HEK293 (cell line): ENCODE measurements around the gene MGAT4A.

Source experiments
- HOXA7 ChIP-seq: sonication (generic); formaldehyde crosslinking; IDR thresholded peaks from 2 replicates; pipeline ENCODE4 v1.8.1; 2022; ENCODE audit warnings: missing genetic modification reagents, borderline replicate concordance
- MEIS1 ChIP-seq: sonication (generic); formaldehyde crosslinking; IDR thresholded peaks from 2 replicates; pipeline ENCODE4 v1.8.1; 2022; ENCODE audit warnings: missing genetic modification reagents, mild to moderate bottlenecking, borderline replicate concordance
- SP2 ChIP-seq: fragments of 450-650 bp; formaldehyde crosslinking; IDR thresholded peaks from 2 replicates; pipeline ENCODE4 v1.5.1; 2016; ENCODE audit warnings: missing biosample characterization, missing genetic modification characterization
- ZBTB1 ChIP-seq: fragments of 450-650 bp; formaldehyde crosslinking; IDR thresholded peaks from 2 replicates; pipeline ENCODE4 v1.5.1; 2016; ENCODE audit warnings: missing biosample characterization, missing genetic modification characterization
- ZNF248 ChIP-seq: fragments of 450-650 bp; formaldehyde crosslinking; IDR thresholded peaks from 2 replicates; pipeline ENCODE4 v1.5.1; 2017; ENCODE audit warnings: missing biosample characterization, missing genetic modification characterization
- ZNF37A ChIP-seq: fragments of 450-650 bp; IDR thresholded peaks from 2 replicates; pipeline ENCODE4 v1.5.1; 2018; ENCODE audit warnings: missing biosample characterization, missing genetic modification characterization
- ZNF530 ChIP-seq: fragments of 450-650 bp; formaldehyde crosslinking; IDR thresholded peaks from 2 replicates; pipeline ENCODE4 v1.5.1; 2016; ENCODE audit warnings: low read depth, missing biosample characterization, missing genetic modification characterization
- ZNF610 ChIP-seq: fragments of 450-650 bp; formaldehyde crosslinking; IDR thresholded peaks from 2 replicates; pipeline ENCODE4 v1.5.1; 2016; ENCODE audit warnings: missing biosample characterization, missing genetic modification characterization, borderline replicate concordance
- ZNF701 ChIP-seq: fragments of 450-650 bp; formaldehyde crosslinking; IDR thresholded peaks from 2 replicates; pipeline ENCODE4 v1.5.1; 2016; ENCODE audit warnings: missing biosample characterization, missing genetic modification characterization
- ZNF76 ChIP-seq: fragments of 450-650 bp; formaldehyde crosslinking; IDR thresholded peaks from 2 replicates; pipeline ENCODE4; 2016; ENCODE audit warnings: low read depth, missing biosample characterization, missing genetic modification characterization, borderline replicate concordance
- ZNF776 ChIP-seq: fragments of 450-650 bp; formaldehyde crosslinking; IDR thresholded peaks from 2 replicates; pipeline ENCODE4 v1.5.0; 2017; ENCODE audit warnings: missing biosample characterization, missing genetic modification characterization, borderline replicate concordance
- TF ChIP-seq, protein P1 (sequence below): fragments of 450-650 bp; formaldehyde crosslinking; IDR thresholded peaks from 2 replicates; pipeline ENCODE4 v1.5.1; 2016; ENCODE audit warnings: missing biosample characterization, missing genetic modification characterization
- TF ChIP-seq, protein P2 (sequence below): fragments of 450-650 bp; formaldehyde crosslinking; IDR thresholded peaks from 2 replicates; pipeline ENCODE4 v1.5.1; 2016; ENCODE audit warnings: missing biosample characterization, missing genetic modification characterization, low read depth

DNA sequence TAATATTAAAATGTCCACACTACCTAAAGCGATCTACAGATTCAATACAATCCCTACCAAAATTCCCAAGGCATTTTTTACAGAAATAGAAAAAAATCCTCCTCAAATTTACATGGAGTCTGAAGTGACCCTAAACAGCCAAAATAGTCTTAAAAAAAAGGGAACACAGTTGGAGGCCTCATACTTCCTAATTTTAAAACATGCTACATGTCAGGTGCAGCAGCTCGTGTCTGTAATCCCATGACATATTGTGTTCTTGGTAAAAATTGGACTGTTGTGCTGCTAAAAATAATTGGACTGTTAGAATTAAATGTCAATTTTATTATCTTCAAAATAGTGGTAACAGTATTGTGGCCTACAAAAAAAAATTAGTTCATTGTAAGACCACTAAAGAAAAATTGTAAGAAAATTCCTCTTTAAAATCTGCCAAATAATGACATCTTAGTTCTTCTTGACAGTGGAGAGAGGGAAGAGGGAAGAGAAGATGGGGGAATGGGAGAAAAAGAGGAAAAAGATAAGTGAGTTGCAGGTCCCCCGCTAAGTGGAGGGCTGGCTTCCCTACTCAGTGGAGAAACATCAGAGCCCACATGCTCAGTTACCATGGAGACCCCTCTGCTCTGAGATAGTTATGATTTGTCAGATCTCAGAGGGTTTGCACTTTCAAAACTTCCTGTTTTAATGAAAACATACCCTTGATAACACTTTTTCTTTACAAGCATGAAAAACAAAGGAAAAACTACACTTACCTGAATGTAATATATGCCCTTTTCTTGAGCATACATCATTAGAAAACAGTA, 76.0 kb downstream of the MGAT4A start:
- no peak for TF ChIP-seq MEIS1 (CRISPR knock-in tag)
- TF ChIP-seq, protein P1, sequence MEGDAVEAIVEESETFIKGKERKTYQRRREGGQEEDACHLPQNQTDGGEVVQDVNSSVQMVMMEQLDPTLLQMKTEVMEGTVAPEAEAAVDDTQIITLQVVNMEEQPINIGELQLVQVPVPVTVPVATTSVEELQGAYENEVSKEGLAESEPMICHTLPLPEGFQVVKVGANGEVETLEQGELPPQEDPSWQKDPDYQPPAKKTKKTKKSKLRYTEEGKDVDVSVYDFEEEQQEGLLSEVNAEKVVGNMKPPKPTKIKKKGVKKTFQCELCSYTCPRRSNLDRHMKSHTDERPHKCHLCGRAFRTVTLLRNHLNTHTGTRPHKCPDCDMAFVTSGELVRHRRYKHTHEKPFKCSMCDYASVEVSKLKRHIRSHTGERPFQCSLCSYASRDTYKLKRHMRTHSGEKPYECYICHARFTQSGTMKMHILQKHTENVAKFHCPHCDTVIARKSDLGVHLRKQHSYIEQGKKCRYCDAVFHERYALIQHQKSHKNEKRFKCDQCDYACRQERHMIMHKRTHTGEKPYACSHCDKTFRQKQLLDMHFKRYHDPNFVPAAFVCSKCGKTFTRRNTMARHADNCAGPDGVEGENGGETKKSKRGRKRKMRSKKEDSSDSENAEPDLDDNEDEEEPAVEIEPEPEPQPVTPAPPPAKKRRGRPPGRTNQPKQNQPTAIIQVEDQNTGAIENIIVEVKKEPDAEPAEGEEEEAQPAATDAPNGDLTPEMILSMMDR (tag by site-specific recombination) = no peak
- no peak for TF ChIP-seq ZNF37A
- no peak for TF ChIP-seq ZNF776
- TF ChIP-seq ZNF76 = no peak
- TF ChIP-seq ZNF610 (tag by site-specific recombination) = no peak
- TF ChIP-seq SP2 (tag by site-specific recombination) = no peak
- no peak for TF ChIP-seq ZBTB1 (tag by site-specific recombination)
- no peak for TF ChIP-seq ZNF701 (tag by site-specific recombination)
- TF ChIP-seq, protein P2, sequence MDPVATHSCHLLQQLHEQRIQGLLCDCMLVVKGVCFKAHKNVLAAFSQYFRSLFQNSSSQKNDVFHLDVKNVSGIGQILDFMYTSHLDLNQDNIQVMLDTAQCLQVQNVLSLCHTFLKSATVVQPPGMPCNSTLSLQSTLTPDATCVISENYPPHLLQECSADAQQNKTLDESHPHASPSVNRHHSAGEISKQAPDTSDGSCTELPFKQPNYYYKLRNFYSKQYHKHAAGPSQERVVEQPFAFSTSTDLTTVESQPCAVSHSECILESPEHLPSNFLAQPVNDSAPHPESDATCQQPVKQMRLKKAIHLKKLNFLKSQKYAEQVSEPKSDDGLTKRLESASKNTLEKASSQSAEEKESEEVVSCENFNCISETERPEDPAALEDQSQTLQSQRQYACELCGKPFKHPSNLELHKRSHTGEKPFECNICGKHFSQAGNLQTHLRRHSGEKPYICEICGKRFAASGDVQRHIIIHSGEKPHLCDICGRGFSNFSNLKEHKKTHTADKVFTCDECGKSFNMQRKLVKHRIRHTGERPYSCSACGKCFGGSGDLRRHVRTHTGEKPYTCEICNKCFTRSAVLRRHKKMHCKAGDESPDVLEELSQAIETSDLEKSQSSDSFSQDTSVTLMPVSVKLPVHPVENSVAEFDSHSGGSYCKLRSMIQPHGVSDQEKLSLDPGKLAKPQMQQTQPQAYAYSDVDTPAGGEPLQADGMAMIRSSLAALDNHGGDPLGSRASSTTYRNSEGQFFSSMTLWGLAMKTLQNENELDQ (tag by site-specific recombination) = no peak
- no peak for TF ChIP-seq ZNF530 (tag by site-specific recombination)
- TF ChIP-seq HOXA7 (CRISPR knock-in tag) = no peak
- TF ChIP-seq ZNF248 (tag by site-specific recombination) = no peak
